WTC11 (cell line): ENCODE measurements around the gene VSIG2. TPM values are rescaled to one million over a fixed set of nuclear protein-coding genes. Genes with fewer than 3 reads are reported as not detected.

Source experiments
- AFF4 ChIP-seq: sonication (generic); formaldehyde crosslinking; IDR thresholded peaks from 2 replicates; pipeline ENCODE4 v1.8.1; 2023; ENCODE audit warnings: mild to moderate bottlenecking, missing genetic modification reagents, borderline replicate concordance
- ARID4B ChIP-seq: sonication (generic); formaldehyde crosslinking; IDR thresholded peaks from 2 replicates; pipeline ENCODE4 v1.8.0; 2023; ENCODE audit warnings: missing genetic modification reagents, mild to moderate bottlenecking, borderline replicate concordance
- ATF2 ChIP-seq: sonication (generic); formaldehyde crosslinking; IDR thresholded peaks from 2 replicates; pipeline ENCODE4 v1.8.1; 2022; ENCODE audit warnings: low read depth, missing genetic modification reagents, borderline replicate concordance
- E2F5 ChIP-seq: sonication (generic); formaldehyde crosslinking; IDR thresholded peaks from 2 replicates; pipeline ENCODE4 v1.8.1; 2022; ENCODE audit warnings: mild to moderate bottlenecking, moderate library complexity, missing genetic modification reagents
- ELF4 ChIP-seq: sonication (generic); formaldehyde crosslinking; IDR thresholded peaks from 2 replicates; pipeline ENCODE4 v1.8.1; 2022; ENCODE audit warnings: low read depth, mild to moderate bottlenecking, moderate library complexity, missing genetic modification reagents
- FOXP4 ChIP-seq: sonication (generic); formaldehyde crosslinking; IDR thresholded peaks from 2 replicates; pipeline ENCODE4 v1.8.0; 2022; ENCODE audit warnings: mild to moderate bottlenecking, missing genetic modification reagents
- MYBL2 ChIP-seq: sonication (generic); formaldehyde crosslinking; IDR thresholded peaks from 2 replicates; pipeline ENCODE4 v1.8.1; 2023; ENCODE audit warnings: mild to moderate bottlenecking, moderate library complexity, missing genetic modification reagents
- NR3C1 ChIP-seq: sonication (generic); formaldehyde crosslinking; conservative IDR thresholded peaks from 2 replicates; pipeline ENCODE4 v1.8.1; 2023; ENCODE audit warnings: low read depth, mild to moderate bottlenecking, missing genetic modification reagents
- PRRX2 ChIP-seq: fragments of 250-450 bp; sonication (Bioruptor Pico); IDR thresholded peaks from 2 replicates; pipeline ENCODE4 v1.8.0; 2021; ENCODE audit warnings: mild to moderate bottlenecking
- SOX15 ChIP-seq: fragments of 250-450 bp; sonication (Bioruptor Pico); IDR thresholded peaks from 2 replicates; pipeline ENCODE4 v1.9.0; 2021; ENCODE audit warnings: mild to moderate bottlenecking
- TEAD1 ChIP-seq: sonication (generic); formaldehyde crosslinking; IDR thresholded peaks from 2 replicates; pipeline ENCODE4 v1.8.0; 2022; ENCODE audit warnings: mild to moderate bottlenecking, missing genetic modification reagents
- USF1 ChIP-seq: sonication (generic); formaldehyde crosslinking; IDR thresholded peaks from 2 replicates; pipeline ENCODE4 v1.8.0; 2022; ENCODE audit warnings: mild to moderate bottlenecking, missing genetic modification reagents
- ZBTB21 ChIP-seq: sonication (generic); formaldehyde crosslinking; IDR thresholded peaks from 2 replicates; pipeline ENCODE4 v1.8.1; 2023; ENCODE audit warnings: mild to moderate bottlenecking, missing genetic modification reagents, borderline replicate concordance
- ZNF232 ChIP-seq: sonication (generic); formaldehyde crosslinking; IDR thresholded peaks from 2 replicates; pipeline ENCODE4 v1.8.0; 2022; ENCODE audit warnings: mild to moderate bottlenecking, missing genetic modification reagents
- total RNA-seq: library from RNA; stranded (reverse); gene quantifications from 3 replicates; pipeline ENCODE4 v1.2.3, GENCODE V29; 2021
- TF ChIP-seq, protein P1 (sequence below): fragments of 250-450 bp; sonication (Bioruptor Pico); IDR thresholded peaks from 2 replicates; pipeline ENCODE4 v1.9.0; 2021; ENCODE audit warnings: mild to moderate bottlenecking
- TF ChIP-seq, protein P2 (sequence below): sonication (generic); formaldehyde crosslinking; IDR thresholded peaks from 2 replicates; pipeline ENCODE4 v1.8.0; 2022; ENCODE audit warnings: missing genetic modification reagents
- TF ChIP-seq, protein P3 (sequence below): sonication (generic); formaldehyde crosslinking; IDR thresholded peaks from 2 replicates; pipeline ENCODE4 v1.8.0; 2023; ENCODE audit warnings: missing genetic modification reagents
- TF ChIP-seq, protein P4 (sequence below): sonication (generic); formaldehyde crosslinking; IDR thresholded peaks from 2 replicates; pipeline ENCODE4 v1.8.0; 2022; ENCODE audit warnings: mild to moderate bottlenecking, missing genetic modification reagents

VSIG2 gene
- total RNA-seq, 1 experiment from 2014 or later, result 0.79 TPM

GRCh38 chr11:124800226-124800929 is 48.3 kb upstream of the VSIG2 start, which contains the start of gene MSANTD2 (continued):
- TF ChIP-seq USF1 (CRISPR knock-in tag) (no peak), ZBTB21 (CRISPR knock-in tag) (0 out of 2 replicates have a peak, but pooled peaks have one; percentile 74), E2F5 (CRISPR knock-in tag) (peak; percentile 80; the same call in 1 of the 2 replicates), ATF2 (no peak), AFF4 (CRISPR knock-in tag) (0 out of 2 replicates have a peak, but pooled peaks have one; percentile 24), ELF4 (CRISPR knock-in tag) (0 out of 2 replicates have a peak, but pooled peaks have one; percentile 38), MYBL2 (CRISPR knock-in tag) (peak; percentile 48; the same call in 1 of the 2 replicates), ZNF232 (0 out of 2 replicates have a peak, but pooled peaks have one; percentile 23), NR3C1 (CRISPR knock-in tag) (no peak), SOX15 (no peak), TEAD1 (CRISPR knock-in tag) (peak; percentile 56; the same call in 1 of the 2 replicates), ARID4B (CRISPR knock-in tag) (0 out of 2 replicates have a peak, but pooled peaks have one; percentile 54), PRRX2 (CRISPR knock-in tag) (no peak), FOXP4 (CRISPR knock-in tag) (peak; percentile 60; the same call in 1 of the 2 replicates)
- TF ChIP-seq, protein P1, sequence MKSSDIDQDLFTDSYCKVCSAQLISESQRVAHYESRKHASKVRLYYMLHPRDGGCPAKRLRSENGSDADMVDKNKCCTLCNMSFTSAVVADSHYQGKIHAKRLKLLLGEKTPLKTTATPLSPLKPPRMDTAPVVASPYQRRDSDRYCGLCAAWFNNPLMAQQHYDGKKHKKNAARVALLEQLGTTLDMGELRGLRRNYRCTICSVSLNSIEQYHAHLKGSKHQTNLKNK (CRISPR knock-in tag), result 0 out of 2 replicates have a peak, but pooled peaks have one; percentile 31
- TF ChIP-seq, protein P2, sequence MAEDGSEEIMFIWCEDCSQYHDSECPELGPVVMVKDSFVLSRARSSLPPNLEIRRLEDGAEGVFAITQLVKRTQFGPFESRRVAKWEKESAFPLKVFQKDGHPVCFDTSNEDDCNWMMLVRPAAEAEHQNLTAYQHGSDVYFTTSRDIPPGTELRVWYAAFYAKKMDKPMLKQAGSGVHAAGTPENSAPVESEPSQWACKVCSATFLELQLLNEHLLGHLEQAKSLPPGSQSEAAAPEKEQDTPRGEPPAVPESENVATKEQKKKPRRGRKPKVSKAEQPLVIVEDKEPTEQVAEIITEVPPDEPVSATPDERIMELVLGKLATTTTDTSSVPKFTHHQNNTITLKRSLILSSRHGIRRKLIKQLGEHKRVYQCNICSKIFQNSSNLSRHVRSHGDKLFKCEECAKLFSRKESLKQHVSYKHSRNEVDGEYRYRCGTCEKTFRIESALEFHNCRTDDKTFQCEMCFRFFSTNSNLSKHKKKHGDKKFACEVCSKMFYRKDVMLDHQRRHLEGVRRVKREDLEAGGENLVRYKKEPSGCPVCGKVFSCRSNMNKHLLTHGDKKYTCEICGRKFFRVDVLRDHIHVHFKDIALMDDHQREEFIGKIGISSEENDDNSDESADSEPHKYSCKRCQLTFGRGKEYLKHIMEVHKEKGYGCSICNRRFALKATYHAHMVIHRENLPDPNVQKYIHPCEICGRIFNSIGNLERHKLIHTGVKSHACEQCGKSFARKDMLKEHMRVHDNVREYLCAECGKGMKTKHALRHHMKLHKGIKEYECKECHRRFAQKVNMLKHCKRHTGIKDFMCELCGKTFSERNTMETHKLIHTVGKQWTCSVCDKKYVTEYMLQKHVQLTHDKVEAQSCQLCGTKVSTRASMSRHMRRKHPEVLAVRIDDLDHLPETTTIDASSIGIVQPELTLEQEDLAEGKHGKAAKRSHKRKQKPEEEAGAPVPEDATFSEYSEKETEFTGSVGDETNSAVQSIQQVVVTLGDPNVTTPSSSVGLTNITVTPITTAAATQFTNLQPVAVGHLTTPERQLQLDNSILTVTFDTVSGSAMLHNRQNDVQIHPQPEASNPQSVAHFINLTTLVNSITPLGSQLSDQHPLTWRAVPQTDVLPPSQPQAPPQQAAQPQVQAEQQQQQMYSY (CRISPR knock-in tag), result no peak
- TF ChIP-seq, protein P3, sequence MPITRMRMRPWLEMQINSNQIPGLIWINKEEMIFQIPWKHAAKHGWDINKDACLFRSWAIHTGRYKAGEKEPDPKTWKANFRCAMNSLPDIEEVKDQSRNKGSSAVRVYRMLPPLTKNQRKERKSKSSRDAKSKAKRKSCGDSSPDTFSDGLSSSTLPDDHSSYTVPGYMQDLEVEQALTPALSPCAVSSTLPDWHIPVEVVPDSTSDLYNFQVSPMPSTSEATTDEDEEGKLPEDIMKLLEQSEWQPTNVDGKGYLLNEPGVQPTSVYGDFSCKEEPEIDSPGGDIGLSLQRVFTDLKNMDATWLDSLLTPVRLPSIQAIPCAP (CRISPR knock-in tag), result no peak
- TF ChIP-seq, protein P4, sequence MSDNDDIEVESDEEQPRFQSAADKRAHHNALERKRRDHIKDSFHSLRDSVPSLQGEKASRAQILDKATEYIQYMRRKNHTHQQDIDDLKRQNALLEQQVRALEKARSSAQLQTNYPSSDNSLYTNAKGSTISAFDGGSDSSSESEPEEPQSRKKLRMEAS (CRISPR knock-in tag), result peak; percentile 48; the same call in 1 of the 2 replicates
